ENCODE measurements around the gene ASCC3.
A peak's percentile ranks its signal among the peaks of the same experiment; 100 is the strongest.
"Not testable (repeated sequence)": the region's sequence is repeated elsewhere in the genome, so short reads cannot be mapped to it uniquely, and the experiment has no call there.

ASCC3 gene

GRCh38 chr6:100796049-100796823 is 84.9 kb downstream of the ASCC3 start:
- Histone ChIP-seq H3K4me3 (ENCODE audit: low read length) (no peak overlapping the region), H3K9me3 (ENCODE audit: insufficient read depth, low read depth, low read length) (no peaks in the 10 kb centered on the region), H3K9ac (ENCODE audit: low read depth, low read length) (no peak overlapping the region), H3K27ac (ENCODE audit: low read length) (no peak overlapping the region), H3K27me3 (ENCODE audit: insufficient read depth, low read length) (no peaks in the 10 kb centered on the region), H3K36me3 (ENCODE audit: insufficient read depth, low read depth, low read length) (peaks cover 36% of the 10 kb centered on the region; the same call in 1 of the 2 replicates), H3K4me1 (ENCODE audit: insufficient read depth, low read length) (no peaks in the 10 kb centered on the region)

- Histone ChIP-seq H3K36me3 (ENCODE audit: insufficient read depth, low read depth, low read length) (peaks cover 4% of the 10 kb centered on the region; the same call in 1 of the 2 replicates), H3K4me3 (ENCODE audit: low read length) (no peak overlapping the region), H3K4me1 (ENCODE audit: insufficient read depth, low read length) (no peaks in the 10 kb centered on the region), H3K27me3 (ENCODE audit: insufficient read depth, low read length) (no peaks in the 10 kb centered on the region), H3K9ac (ENCODE audit: low read depth, low read length) (no peak overlapping the region), H3K27ac (ENCODE audit: low read length) (no peak overlapping the region), H3K9me3 (ENCODE audit: insufficient read depth, low read depth, low read length) (no peaks in the 10 kb centered on the region)
Observed at GRCh38 chr6:100790084-100790483, 91.0 kb downstream of the ASCC3 start.

DNA sequence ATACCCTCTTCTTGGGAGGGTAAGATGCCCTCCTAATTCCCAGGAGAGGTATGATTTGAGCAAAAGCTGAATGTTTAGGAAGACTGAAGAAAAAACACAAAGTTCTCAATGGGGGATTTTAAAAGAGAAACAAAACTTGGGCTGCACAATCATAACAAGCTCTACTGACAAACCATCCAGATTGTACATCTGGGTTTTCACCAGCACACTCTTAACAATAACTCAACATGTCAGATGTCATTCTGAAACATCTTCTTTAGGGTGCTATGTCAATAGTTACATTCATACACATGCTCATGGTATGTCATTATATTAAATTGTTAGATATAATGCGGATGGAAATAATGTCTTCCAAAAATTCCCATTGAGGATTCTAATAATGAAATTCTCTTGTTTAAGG is 95.1 kb downstream of the ASCC3 start:
- no peak overlapping the region for H3K9ac ChIP-seq (ENCODE audit: low read depth, low read length)
- H3K27me3 ChIP-seq (ENCODE audit: insufficient read depth, low read length): no peaks in the 10 kb centered on the region
- no peak overlapping the region for H3K4me3 ChIP-seq (ENCODE audit: low read length)
- H3K27ac ChIP-seq (ENCODE audit: low read length): no peak overlapping the region
- no peaks in the 10 kb centered on the region for H3K36me3 ChIP-seq (ENCODE audit: insufficient read depth, low read depth, low read length)
- no peaks in the 10 kb centered on the region for H3K4me1 ChIP-seq (ENCODE audit: insufficient read depth, low read length)
- H3K9me3 ChIP-seq (ENCODE audit: insufficient read depth, low read depth, low read length): no peaks in the 10 kb centered on the region

GRCh38 chr6:100780648-100781047 is 100.5 kb downstream of the ASCC3 start:
- no peaks in the 10 kb centered on the region for H3K36me3 ChIP-seq (ENCODE audit: insufficient read depth, low read depth, low read length)
- H3K4me3 ChIP-seq (ENCODE audit: low read length): no peak overlapping the region
- no peak overlapping the region for H3K9ac ChIP-seq (ENCODE audit: low read depth, low read length)
- no peaks in the 10 kb centered on the region for H3K27me3 ChIP-seq (ENCODE audit: insufficient read depth, low read length)
- H3K9me3 ChIP-seq (ENCODE audit: insufficient read depth, low read depth, low read length): no peaks in the 10 kb centered on the region
- no peaks in the 10 kb centered on the region for H3K4me1 ChIP-seq (ENCODE audit: insufficient read depth, low read length)
- no peak overlapping the region for H3K27ac ChIP-seq (ENCODE audit: low read length)

- no peaks in the 10 kb centered on the region for H3K4me1 ChIP-seq (ENCODE audit: insufficient read depth, low read length)
- H3K36me3 ChIP-seq (ENCODE audit: insufficient read depth, low read depth, low read length): no peaks in the 10 kb centered on the region
- no peak overlapping the region for H3K4me3 ChIP-seq (ENCODE audit: low read length)
- no peak overlapping the region for H3K27ac ChIP-seq (ENCODE audit: low read length)
- H3K27me3 ChIP-seq (ENCODE audit: insufficient read depth, low read length): no peaks in the 10 kb centered on the region
- no peak overlapping the region for H3K9ac ChIP-seq (ENCODE audit: low read depth, low read length)
- H3K9me3 ChIP-seq (ENCODE audit: insufficient read depth, low read depth, low read length): no peaks in the 10 kb centered on the region
Observed at GRCh38 chr6:100775667-100776066, 105.5 kb downstream of the ASCC3 start.

GRCh38 chr6:100774681-100775080 is 106.4 kb downstream of the ASCC3 start:
- H3K9me3 ChIP-seq (ENCODE audit: insufficient read depth, low read depth, low read length): no peaks in the 10 kb centered on the region
- H3K27me3 ChIP-seq (ENCODE audit: insufficient read depth, low read length): no peaks in the 10 kb centered on the region
- H3K4me3 ChIP-seq (ENCODE audit: low read length): no peak overlapping the region
- no peak overlapping the region for H3K9ac ChIP-seq (ENCODE audit: low read depth, low read length)
- no peaks in the 10 kb centered on the region for H3K36me3 ChIP-seq (ENCODE audit: insufficient read depth, low read depth, low read length)
- H3K4me1 ChIP-seq (ENCODE audit: insufficient read depth, low read length): no peaks in the 10 kb centered on the region
- no peak overlapping the region for H3K27ac ChIP-seq (ENCODE audit: low read length)

GRCh38 chr6:100768816-100769351 is 112.2 kb downstream of the ASCC3 start:
- Histone ChIP-seq H3K9me3 (ENCODE audit: insufficient read depth, low read depth, low read length) (peaks cover 14% of the 10 kb centered on the region), H3K4me1 (ENCODE audit: insufficient read depth, low read length) (no peaks in the 10 kb centered on the region), H3K9ac (ENCODE audit: low read depth, low read length) (no peak overlapping the region), H3K4me3 (ENCODE audit: low read length) (no peak overlapping the region), H3K27ac (ENCODE audit: low read length) (no peak overlapping the region), H3K27me3 (ENCODE audit: insufficient read depth, low read length) (no peaks in the 10 kb centered on the region), H3K36me3 (ENCODE audit: insufficient read depth, low read depth, low read length) (peaks cover 33% of the 10 kb centered on the region)

GRCh38 chr6:100763617-100764241 is 117.4 kb downstream of the ASCC3 start:
- Histone ChIP-seq H3K27me3 (ENCODE audit: insufficient read depth, low read length) (no peaks in the 10 kb centered on the region), H3K36me3 (ENCODE audit: insufficient read depth, low read depth, low read length) (peaks cover 58% of the 10 kb centered on the region), H3K4me3 (ENCODE audit: low read length) (peak overlapping the region; percentile 16; the same call in 1 of the 2 replicates), H3K27ac (ENCODE audit: low read length) (no peak overlapping the region), H3K9ac (ENCODE audit: low read depth, low read length) (no peak overlapping the region), H3K9me3 (ENCODE audit: insufficient read depth, low read depth, low read length) (peaks cover 20% of the 10 kb centered on the region), H3K4me1 (ENCODE audit: insufficient read depth, low read length) (no peaks in the 10 kb centered on the region; the same call in 1 of the 2 replicates)

GRCh38 chr6:100761841-100762240 is 119.3 kb downstream of the ASCC3 start:
- H3K4me1 ChIP-seq (ENCODE audit: insufficient read depth, low read length): no peaks in the 10 kb centered on the region; the same call in 1 of the 2 replicates
- no peak overlapping the region for H3K27ac ChIP-seq (ENCODE audit: low read length)
- H3K36me3 ChIP-seq (ENCODE audit: insufficient read depth, low read depth, low read length): peaks cover 54% of the 10 kb centered on the region
- H3K9me3 ChIP-seq (ENCODE audit: insufficient read depth, low read depth, low read length): peaks cover 20% of the 10 kb centered on the region
- no peak overlapping the region for H3K4me3 ChIP-seq (ENCODE audit: low read length)
- H3K9ac ChIP-seq (ENCODE audit: low read depth, low read length): no peak overlapping the region
- H3K27me3 ChIP-seq (ENCODE audit: insufficient read depth, low read length): no peaks in the 10 kb centered on the region

- not testable (repeated sequence) for H3K9ac ChIP-seq (ENCODE audit: low read depth, low read length); H3K27ac ChIP-seq (ENCODE audit: low read length); H3K4me3 ChIP-seq (ENCODE audit: low read length); H3K4me1 ChIP-seq (ENCODE audit: insufficient read depth, low read length); H3K27me3 ChIP-seq (ENCODE audit: insufficient read depth, low read length); H3K9me3 ChIP-seq (ENCODE audit: insufficient read depth, low read depth, low read length)
- H3K36me3 ChIP-seq (ENCODE audit: insufficient read depth, low read depth, low read length): peaks cover 19% of the 10 kb centered on the region
Observed at GRCh38 chr6:100758386-100758785, 122.7 kb downstream of the ASCC3 start.

DNA sequence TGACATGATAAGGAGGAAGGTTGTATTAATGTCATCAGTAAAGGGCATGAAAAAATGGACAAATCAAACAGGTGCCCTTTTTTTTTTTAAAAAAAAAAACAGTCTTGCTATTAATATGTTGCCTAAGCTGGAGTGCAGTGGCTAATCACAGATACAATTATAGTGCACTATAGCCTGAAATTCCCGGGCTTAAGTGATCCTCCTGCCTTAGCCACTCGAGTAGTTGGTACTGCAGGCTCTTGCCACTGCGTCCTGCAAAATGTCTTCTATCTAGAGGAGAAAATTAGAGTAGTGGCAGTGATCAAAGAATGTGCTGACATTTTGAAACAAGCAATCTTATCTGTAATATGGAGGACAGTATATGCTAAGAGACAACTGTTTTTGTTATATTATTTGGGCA is 127.7 kb downstream of the ASCC3 start:
- Histone ChIP-seq H3K27me3 (ENCODE audit: insufficient read depth, low read length) (no peaks in the 10 kb centered on the region), H3K4me1 (ENCODE audit: insufficient read depth, low read length) (no peaks in the 10 kb centered on the region), H3K36me3 (ENCODE audit: insufficient read depth, low read depth, low read length) (peaks cover 4% of the 10 kb centered on the region; the same call in 1 of the 2 replicates), H3K27ac (ENCODE audit: low read length) (no peak overlapping the region), H3K9ac (ENCODE audit: low read depth, low read length) (no peak overlapping the region), H3K9me3 (ENCODE audit: insufficient read depth, low read depth, low read length) (no peaks in the 10 kb centered on the region), H3K4me3 (ENCODE audit: low read length) (no peak overlapping the region)

DNA sequence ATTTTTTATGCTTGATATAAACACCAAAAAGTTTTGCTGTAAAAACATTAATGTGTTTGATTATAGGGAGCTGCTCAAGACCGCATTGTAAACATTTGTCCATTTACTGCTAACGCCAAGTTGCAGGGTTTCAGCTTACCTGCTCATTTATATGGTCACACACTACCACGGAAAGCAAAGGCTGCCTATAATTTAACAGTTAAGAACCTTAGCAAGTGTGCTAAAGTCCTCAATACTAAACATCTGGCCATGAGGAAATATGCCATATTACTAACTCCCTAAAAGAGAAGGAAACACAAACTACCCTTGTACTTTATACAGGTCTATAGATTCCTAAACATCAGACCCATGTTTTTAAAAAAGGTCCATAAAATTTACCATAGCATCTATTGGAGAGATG is 129.5 kb downstream of the ASCC3 start:
- Histone ChIP-seq H3K9me3 (ENCODE audit: insufficient read depth, low read depth, low read length) (no peaks in the 10 kb centered on the region), H3K9ac (ENCODE audit: low read depth, low read length) (no peak overlapping the region), H3K27ac (ENCODE audit: low read length) (no peak overlapping the region), H3K36me3 (ENCODE audit: insufficient read depth, low read depth, low read length) (0 out of 2 replicates have a peak, but pooled peaks cover 4% of the 10 kb centered on the region), H3K4me1 (ENCODE audit: insufficient read depth, low read length) (no peaks in the 10 kb centered on the region), H3K27me3 (ENCODE audit: insufficient read depth, low read length) (no peaks in the 10 kb centered on the region), H3K4me3 (ENCODE audit: low read length) (no peak overlapping the region)
